ENCODE results near the gene MCC.

GRCh38 chr5:113371721-113372196, 116.5 kb downstream of the MCC start:
- TF ChIP-seq CTCF (IDR thresholded peaks at IDR 0.05) (no peak), POLR2A (IDR thresholded peaks at IDR 0.05) (no peak)
